SK-N-MC (cell line): Measurements from ENCODE around the gene SAMHD1.
"Not testable (repeated sequence)": the region's sequence is repeated elsewhere in the genome, so short reads cannot be mapped to it uniquely, and the experiment has no call there.

Source experiments
- EZH2 ChIP-seq: fragments of 200-600 bp; sonication (generic); IDR thresholded peaks from one replicate; pipeline ENCODE4 v1.6.1; 2017; ENCODE audit warnings: antibody characterized with exemption
- POLR2AphosphoS5 ChIP-seq: IDR thresholded peaks from 2 replicates; pipeline ENCODE4 v1.6.1; 2012; ENCODE audit warnings: mild to moderate bottlenecking, low read depth, low read length, borderline replicate concordance

DNA sequence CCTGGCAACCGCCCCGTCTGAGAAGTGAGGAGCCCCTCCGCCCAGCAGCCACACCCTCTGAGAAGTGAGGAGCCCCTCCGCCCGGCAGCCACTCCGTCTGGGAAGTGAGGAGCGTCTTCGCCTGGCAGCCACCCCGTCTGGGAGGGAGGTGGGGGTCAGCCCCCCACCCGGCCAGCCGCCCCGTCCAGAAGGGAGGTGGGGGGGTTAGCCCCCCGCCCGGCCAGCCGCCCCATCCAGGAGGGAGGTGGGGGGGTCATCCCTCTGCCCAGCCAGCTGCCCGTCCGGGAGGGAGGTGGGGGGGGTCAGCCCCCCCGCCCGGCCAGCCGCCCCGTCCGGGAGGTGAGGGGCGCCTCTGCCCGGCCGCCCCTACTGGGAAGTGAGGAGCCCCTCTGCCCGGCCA, 48.7 kb upstream of the SAMHD1 start:
- TF ChIP-seq POLR2AphosphoS5, EZH2: not testable (repeated sequence)
